K562 (cell line): ENCODE data around the gene DOK1. TPM values are rescaled to one million over a fixed set of nuclear protein-coding genes. Genes with fewer than 3 reads are reported as not detected.

Experiments
- ATAC-seq: fragments of 200-7000 bp; cut with Tn5 transposase; 3 replicates; pipeline ENCODE4 v1.9.1; 2020; ENCODE audit warnings: moderate library complexity
- Bru-seq: library from RNA; stranded (reverse); fragments of 400-500 nt; gene quantifications from one replicate; lab custom pipeline; 2021; lab: Mats Ljungman, UMichigan
- BruChase-seq, 2 experiments: library from RNA; stranded (reverse); fragments of 400-500 nt; gene quantifications; one replicate each; lab custom pipeline; 2021; lab: Mats Ljungman, UMichigan
- BruUV-seq: library from RNA; stranded (reverse); fragments of 400-500 nt; replicated peaks from 2 replicates; lab custom pipeline; 2021; lab: Mats Ljungman, UMichigan
- CTCF ChIA-PET: fragments of 300-600 bp; formaldehyde crosslinking; extraction: SDS; loops from one replicate; lab custom pipeline; 2021; ENCODE audit warnings: low intra/inter-chr PET ratio; lab: Yijun Ruan, JAX
- POLR2A ChIA-PET: fragments of 300-600, 350-650 bp; sonication (Branson Sonifier 250); formaldehyde crosslinking; extraction: SDS; loops from one replicate; lab custom pipeline; 2021; ENCODE audit warnings: antibody characterized with exemption, inconsistent platforms; lab: Yijun Ruan, JAX
- DNase-seq, 4 experiments: peaks; one replicate each; pipeline versions ENCODE4 v3.0.0 to v3.0.0-alpha.2; 2011 to 2018; ENCODE audit warnings: low spot score in 3 of 4, mixed read lengths in 3 of 4; ENCODE audit errors: extremely low read depth in 1 of 4
- FAIRE-seq: peaks from 2 replicates; lab custom pipeline; 2011; peaks lifted over from hg19 to GRCh38; lab: Jason Lieb, UNC
- H2AFZ ChIP-seq: 2 replicates; pipeline ENCODE4 v1.6.0; 2011; ENCODE audit warnings: low read depth, low read length, control low read depth, inconsistent platforms
- H3K27ac ChIP-seq: fragments of 200-600 bp; 3 replicates; pipeline ENCODE4 v1.8.0; 2011; ENCODE audit warnings: low read depth, mild to moderate bottlenecking, control low read depth, inconsistent platforms, low read length, moderate library complexity, mixed read lengths; ENCODE audit errors: extremely low read depth
- H3K27me3 ChIP-seq, 2 experiments: fragments of 300-600 bp in 1 of 2; 2 replicates in 1 of 2; 3 replicates in 1 of 2; pipeline versions ENCODE4 v1.6.0 to v1.8.0; 2011; ENCODE audit warnings: inconsistent platforms in 2 of 2, low read length in 2 of 2, mild to moderate bottlenecking in 1 of 2, mixed read lengths in 1 of 2, moderate library complexity in 1 of 2; ENCODE audit not compliant: control insufficient read depth in 2 of 2, insufficient read depth in 2 of 2
- H3K36me3 ChIP-seq: fragments of 300-600 bp; 3 replicates; pipeline ENCODE4 v1.8.0; 2011; ENCODE audit warnings: mild to moderate bottlenecking, low read length, inconsistent platforms; ENCODE audit not compliant: control insufficient read depth, insufficient read depth
- H3K4me1 ChIP-seq, 2 experiments: fragments of 200-600 bp in 1 of 2; replicated peaks in 1 of 2; 2 replicates in 1 of 2; 3 replicates in 1 of 2; pipeline versions ENCODE4 v1.5.1 to v1.8.0; 2011; ENCODE audit warnings: inconsistent platforms in 2 of 2, low read length in 2 of 2, mild to moderate bottlenecking in 1 of 2, mixed read lengths in 1 of 2, moderate library complexity in 1 of 2; ENCODE audit not compliant: control insufficient read depth in 2 of 2, insufficient read depth in 2 of 2
- H3K4me2 ChIP-seq: 2 replicates; pipeline ENCODE4 v1.6.1; 2011; ENCODE audit warnings: low read length, control low read depth, inconsistent platforms, mixed read lengths; ENCODE audit not compliant: insufficient read depth
- H3K4me3 ChIP-seq: fragments of 200-600 bp; sonication (generic), shearing (Covaris generic); 2 replicates; pipeline ENCODE4 v1.5.1; 2016; ENCODE audit warnings: control low read depth, inconsistent platforms
- H3K79me2 ChIP-seq: fragments of 200-600 bp; 3 replicates; pipeline ENCODE4 v1.8.0; 2011; ENCODE audit warnings: low read length, inconsistent platforms; ENCODE audit not compliant: control insufficient read depth, insufficient read depth
- H3K9ac ChIP-seq, 2 experiments: 2 replicates each; pipeline versions ENCODE4 v1.6.0 to v1.6.1; 2011; ENCODE audit warnings: low read depth in 2 of 2, low read length in 2 of 2, control low read depth in 1 of 2, inconsistent platforms in 1 of 2, mild to moderate bottlenecking in 1 of 2, mixed read lengths in 1 of 2; ENCODE audit not compliant: insufficient read depth in 1 of 2
- H3K9me1 ChIP-seq: one replicate; pipeline ENCODE4 v1.6.0; 2011; ENCODE audit warnings: inconsistent platforms, mild to moderate bottlenecking, low read length, moderate library complexity; ENCODE audit not compliant: control insufficient read depth, insufficient read depth
- H3K9me3 ChIP-seq: replicated peaks from 2 replicates; pipeline ENCODE4 v1.5.1; 2011; ENCODE audit warnings: low read depth, low read length, inconsistent platforms; ENCODE audit not compliant: control insufficient read depth, insufficient read depth
- H4K20me1 ChIP-seq: replicated peaks from 2 replicates; pipeline ENCODE4 v1.6.1; 2011; ENCODE audit warnings: low read length, inconsistent platforms, mixed read lengths; ENCODE audit not compliant: control insufficient read depth, insufficient read depth
- DNMT1 ChIP-seq: fragments of 450-650 bp; IDR thresholded peaks from 2 replicates; pipeline ENCODE4 v1.6.1; 2016; ENCODE audit warnings: antibody characterized with exemption, mild to moderate bottlenecking
- MAZ ChIP-seq, 2 experiments: fragments of 450-650 bp in 1 of 2; sonication (generic) in 1 of 2; formaldehyde crosslinking; IDR thresholded peaks in 1 of 2; conservative IDR thresholded peaks in 1 of 2; 2 replicates each; pipeline versions ENCODE4 v1.4.0 to v1.5.0; 2020; ENCODE audit warnings: mild to moderate bottlenecking in 1 of 2, missing genetic modification reagents in 1 of 2
- MTA3 ChIP-seq: fragments of 450-650 bp; formaldehyde crosslinking; IDR thresholded peaks from 2 replicates; pipeline ENCODE4 v1.6.1; 2017; ENCODE audit warnings: mild to moderate bottlenecking, borderline replicate concordance
- TBP ChIP-seq: optimal IDR thresholded peaks from 2 replicates; pipeline ENCODE3; 2011; ENCODE audit warnings: low read depth, low read length, improper control_type of control experiment
- YY1 ChIP-seq, 3 experiments: IDR thresholded peaks; 2 replicates each; pipeline ENCODE4 v1.6.1; 2011; ENCODE audit warnings: low read length in 2 of 3, mild to moderate bottlenecking in 2 of 3, moderate library complexity in 2 of 3, borderline replicate concordance in 1 of 3, control low read depth in 1 of 3, low read depth in 1 of 3; ENCODE audit not compliant: insufficient read depth in 3 of 3, insufficient replicate concordance in 2 of 3, control insufficient read depth in 1 of 3, insufficient read length in 1 of 3; ENCODE audit errors: extremely low read depth in 1 of 3
- ZNF316 ChIP-seq: fragments of 450-650 bp; IDR thresholded peaks from 2 replicates; pipeline ENCODE4 v1.6.1; 2016
- ZNF780A ChIP-seq: fragments of 250-450 bp; sonication (Bioruptor Pico); IDR thresholded peaks from 2 replicates; pipeline ENCODE4 v1.5.0; 2021; ENCODE audit warnings: mild to moderate bottlenecking
- WGBS: fragments of 100-300 bp; shearing (Covaris generic); methylation state at CpG from one replicate; pipeline ENCODE4 v1.1.6; 2016; ENCODE audit warnings: low coverage, mixed read lengths; ENCODE audit not compliant: insufficient coverage; ENCODE audit errors: missing lambda C conversion rate; 5-methylcytosine and 5-hydroxymethylcytosine counted together
- in situ Hi-C: fragments of 300-500 bp; cut with MboI; formaldehyde crosslinking; loops from 4 replicates; pipeline ENCODE4 v1.15.0; 2018; ENCODE audit warnings: inconsistent platforms, mixed read lengths
- intact Hi-C: fragments of 100-400 bp; cut with micrococcal nuclease; formaldehyde crosslinking; loops from 2 replicates; pipeline ENCODE4 v1.14.2; 2022
- long read RNA-seq, 3 experiments: library from polyadenylated mRNA in 2 of 3; library from RNA in 1 of 3; unstranded in 2 of 3; stranded (forward) in 1 of 3; transcript quantifications; one replicate each; pipeline ENCODE4 v2.0.0, GENCODE V29; 2019 to 2022
- polyA minus RNA-seq, 3 experiments: library from RNA; depleted of rRNA, polyadenylated mRNA; stranded (reverse); fragments of >200 nt; gene quantifications; 2 replicates each; pipeline ENCODE4 v1.2.3, GENCODE V29; 2011
- polyA plus RNA-seq, 8 experiments: library from polyadenylated mRNA; depleted of rRNA in 4 of 8; stranded (reverse) in 5 of 8; unstranded in 3 of 8; fragments of >200 nt; fragmentation: Nextera tagmentation in 2 of 8; fragmentation: Illumina TruSeq in 1 of 8; extraction: Ambion mirVana in 2 of 8; extraction: Trizol in 1 of 8; gene quantifications; 2 replicates each; pipeline versions ENCODE4 v1.2.1 to v1.2.3, GENCODE V29; 2011 to 2014; ENCODE audit warnings: inconsistent platforms in 1 of 8, missing spikeins in 1 of 8
- total RNA-seq, 7 experiments: library from RNA; depleted of rRNA in 6 of 7; stranded (reverse); fragments of >200 nt in 6 of 7; fragmentation: Illumina TruSeq in 2 of 7; extraction: Trizol in 2 of 7; gene quantifications; 2 replicates each; pipeline versions ENCODE4 v1.2.1 to v1.2.3, GENCODE V29; 2011 to 2021; ENCODE audit warnings: low replicate concordance in 1 of 7
- TF ChIP-seq, protein P1 (sequence below), 2 experiments: IDR thresholded peaks; 2 replicates each; pipeline ENCODE4 v1.6.1; 2012; ENCODE audit warnings: improper control_type of control experiment in 2 of 2, low read depth in 2 of 2, low read length in 2 of 2, borderline replicate concordance in 1 of 2
- TF ChIP-seq, protein P2 (sequence below): sonication (generic); formaldehyde crosslinking; IDR thresholded peaks from 2 replicates; pipeline ENCODE4 v1.8.0; 2022; ENCODE audit warnings: missing genetic modification reagents, mild to moderate bottlenecking, moderate library complexity, borderline replicate concordance

DOK1 gene
- 7.7 and 24.2 TPM in 2 replicates for total RNA-seq (2011; cell fraction: chromatin; rRNA removed; ENCODE audit: low replicate concordance)
- 33.4 and 35.7 TPM in 2 replicates for total RNA-seq (2011; cell fraction: nucleolus; rRNA removed)
- 13.4 and 16.5 TPM in 2 replicates for total RNA-seq (2011; cell fraction: nucleoplasm; rRNA removed)
- total RNA-seq (2014; rRNA removed): 36.4 and 44.5 TPM in 2 replicates
- 5.2 and 7.6 TPM in 2 replicates for total RNA-seq (2014; rRNA removed; fragmentation: Illumina TruSeq; extraction: Trizol)
- 16.6 and 16.7 TPM in 2 replicates for total RNA-seq (2015; rRNA removed; fragmentation: Illumina TruSeq; extraction: Trizol)
- 25.8 and 29.6 TPM in 2 replicates for total RNA-seq (2021)
- polyA plus RNA-seq (2011; rRNA removed): 11.3 and 12.0 TPM in 2 replicates
- 11.0 and 31.7 TPM in 2 replicates for polyA plus RNA-seq (2011; cell fraction: cytosol; rRNA removed)
- polyA plus RNA-seq (2011; cell fraction: nucleus; rRNA removed): 23.6 and 47.8 TPM in 2 replicates
- polyA plus RNA-seq (2012): 26.9 and 34.5 TPM in 2 replicates
- polyA plus RNA-seq (2014; fragmentation: Illumina TruSeq; extraction: Trizol): 16.1 and 24.2 TPM in 2 replicates
- polyA plus RNA-seq (2014; fragmentation: Nextera tagmentation; extraction: Ambion mirVana): under 1 TPM; 0.59 to 0.99 TPM
- polyA plus RNA-seq (2014; rRNA removed): 27.7 and 33.0 TPM in 2 replicates
- 7.6 and 10.6 TPM in 2 replicates for polyA minus RNA-seq (2011; rRNA and poly(A)+ RNA removed)
- polyA minus RNA-seq (2011; cell fraction: cytosol; rRNA and poly(A)+ RNA removed): 14.9 and 16.0 TPM in 2 replicates
- polyA minus RNA-seq (2011; cell fraction: nucleus; rRNA and poly(A)+ RNA removed): 20.7 and 21.3 TPM in 2 replicates
- percentile 70 among the genes with signal in this experiment for Bru-seq, nascent RNA
- percentile 60 among the genes with signal in this experiment for BruChase-seq, experiment 1, labeled RNA remaining after a 2-hour chase
- BruChase-seq, experiment 2, labeled RNA remaining after a 6-hour chase: percentile 61 among the genes with signal in this experiment
- long read RNA-seq, experiment 1, transcript DOK1-202 (4 exons, 1,722 nt): minor isoform, 10 of 84 reads
- long read RNA-seq, experiment 1, transcript DOK1-201 (5 exons, 2,555 nt): major isoform, 31 of 84 reads
- long read RNA-seq, experiment 1, partial matches to known transcripts: 7 of 84 reads
- long read RNA-seq, experiment 1, other reads (novel, unspliced or antisense): 27 of 84 reads
- long read RNA-seq, experiment 2, transcript DOK1-201 (5 exons, 2,555 nt): major isoform, 8 of 15 reads
- long read RNA-seq, experiment 2, partial matches to known transcripts: 1 of 15 reads
- long read RNA-seq, experiment 2, other reads (novel, unspliced or antisense): 4 of 15 reads
- long read RNA-seq, experiment 3, transcript DOK1-201 (5 exons, 2,555 nt): major isoform, 12 of 27 reads
- long read RNA-seq, experiment 3, transcript DOK1-202 (4 exons, 1,722 nt): minor isoform, 5 of 27 reads
- long read RNA-seq, experiment 3, transcript DOK1-208 (5 exons, 1,461 nt): minor isoform, 5 of 27 reads
- long read RNA-seq, experiment 3, partial matches to known transcripts: 1 of 27 reads
- long read RNA-seq, experiment 3, other reads (novel, unspliced or antisense): 4 of 27 reads

DNA sequence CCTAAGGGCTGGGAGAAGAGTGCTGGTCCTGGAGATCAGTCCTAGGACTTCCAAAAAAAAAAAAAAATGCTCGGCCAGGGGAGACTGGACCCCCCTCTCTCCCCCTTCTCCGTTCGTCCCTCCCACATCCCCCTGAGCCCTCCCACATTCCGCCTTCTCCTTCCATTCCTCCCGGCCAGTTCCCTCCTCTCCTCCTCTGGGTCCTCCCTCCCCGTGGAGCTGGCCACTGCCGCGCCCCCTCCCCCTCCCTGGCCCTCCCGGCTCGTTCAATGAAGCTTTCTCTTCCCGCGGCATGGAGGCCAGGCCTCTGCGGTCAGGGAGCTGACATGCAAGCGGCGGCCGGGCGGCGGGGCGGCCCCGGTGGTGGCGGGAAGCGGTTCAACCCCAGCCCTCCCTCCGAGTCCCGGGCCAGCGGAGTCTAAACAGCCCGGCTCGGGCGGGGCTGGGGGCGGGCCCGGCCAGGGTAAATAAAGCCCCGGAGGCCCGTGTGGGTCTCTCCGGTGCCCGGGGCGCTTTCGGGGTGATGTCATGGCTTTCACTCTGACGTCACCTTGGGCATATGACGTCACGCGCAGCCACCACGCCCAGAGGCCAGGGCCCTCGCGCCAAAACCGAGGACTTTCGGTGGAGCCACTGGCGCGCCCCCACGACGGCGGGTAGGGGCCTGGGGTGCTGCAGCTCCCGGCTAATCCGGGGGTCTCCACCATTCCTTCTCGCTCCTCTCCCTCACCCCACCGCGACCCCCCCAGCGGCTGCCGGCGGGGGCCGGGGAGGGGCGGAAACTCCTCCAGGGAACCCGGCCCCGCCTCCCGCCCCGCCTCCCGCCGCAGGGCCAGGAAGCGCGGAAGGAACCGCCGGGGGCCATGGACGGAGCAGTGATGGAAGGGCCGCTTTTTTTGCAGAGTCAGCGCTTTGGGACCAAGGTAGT is at the start of gene DOK1, which contains the start of gene LOXL3:
DOK1 (plus strand) TSS at position 829 of the 928 bp plus-strand sequence; CDS start at position 864, 35 bp downstream.
LOXL3 (minus strand) TSS at position 51 of the 928 bp plus-strand sequence. CDS start 1,308 bp downstream, outside the sequence.
- POLR2A ChIA-PET: interaction anchor here (0.6 to 1.1 kb wide), 2 partner anchors 23 to 167 kb away, joined by 3 to 5 read pairs; no protein-coding TSS in a partner anchor
- H3K79me2 ChIP-seq: peaks cover 16% of the 10 kb centered on the region; the same call in 2 of the 3 replicates
- BruUV-seq: no TSS peak
- H3K27ac ChIP-seq: peak within 1 kb of the TSS; percentile 92
- H3K4me2 ChIP-seq: peak within 1 kb of the TSS; percentile 95
- ATAC-seq: peak; percentile 87
- H3K9ac ChIP-seq: peak within 1 kb of the TSS; percentile 83 to 99
- in situ Hi-C loops (no loop called here), intact Hi-C loops (loop anchor here (2.0 kb wide), 1 partner anchor 23 kb away; no protein-coding TSS in a partner anchor)
- H4K20me1 ChIP-seq: no peaks in the 10 kb centered on the region
- H3K4me1 ChIP-seq: peaks cover 18 to 54% of the 10 kb centered on the region in 2 experiments
- DNase-seq: peak; percentile 89 to 94 (median 92)
- CTCF ChIA-PET: interaction anchor here (0.5 kb wide), 1 partner anchor 302 kb away, joined by 3 read pairs; no protein-coding TSS in a partner anchor
- FAIRE-seq: peak; percentile 44
- H3K4me3 ChIP-seq: peak within 1 kb of the TSS; percentile 66
- 1% methylated on average over 23 of the region's 73 CpGs for WGBS
- no peaks in the 10 kb centered on the region for H3K9me3 ChIP-seq
- H3K27me3 ChIP-seq: no peaks in the 10 kb centered on the region
- no peaks in the 10 kb centered on the region for H3K9me1 ChIP-seq
- H3K36me3 ChIP-seq: peaks cover 17% of the 10 kb centered on the region; the same call in 1 of the 3 replicates
- H2AFZ ChIP-seq: peak within 1 kb of the TSS; percentile 90
- TF ChIP-seq ZNF780A (CRISPR knock-in tag) (no peak), MAZ (CRISPR knock-in tag; conservative IDR thresholded peaks at IDR 0.05 in 1 of 2, IDR thresholded peaks at IDR 0.05 in 1 of 2) (peak; percentile 87 to 97), YY1 (IDR thresholded peaks at IDR 0.05; ENCODE audit: borderline replicate concordance in 1 of 3, control insufficient read depth in 1 of 3, extremely low read depth in 1 of 3, insufficient read depth in 3 of 3, insufficient read length in 1 of 3, insufficient replicate concordance in 2 of 3, low read depth in 1 of 3, low read length in 2 of 3) (peak; percentile 22 to 77 (median 67)), DNMT1 (no peak), ZNF316 (peak; percentile 100), TBP (peak; percentile 3), MTA3 (peak; percentile 99)
- TF ChIP-seq, protein P1, sequence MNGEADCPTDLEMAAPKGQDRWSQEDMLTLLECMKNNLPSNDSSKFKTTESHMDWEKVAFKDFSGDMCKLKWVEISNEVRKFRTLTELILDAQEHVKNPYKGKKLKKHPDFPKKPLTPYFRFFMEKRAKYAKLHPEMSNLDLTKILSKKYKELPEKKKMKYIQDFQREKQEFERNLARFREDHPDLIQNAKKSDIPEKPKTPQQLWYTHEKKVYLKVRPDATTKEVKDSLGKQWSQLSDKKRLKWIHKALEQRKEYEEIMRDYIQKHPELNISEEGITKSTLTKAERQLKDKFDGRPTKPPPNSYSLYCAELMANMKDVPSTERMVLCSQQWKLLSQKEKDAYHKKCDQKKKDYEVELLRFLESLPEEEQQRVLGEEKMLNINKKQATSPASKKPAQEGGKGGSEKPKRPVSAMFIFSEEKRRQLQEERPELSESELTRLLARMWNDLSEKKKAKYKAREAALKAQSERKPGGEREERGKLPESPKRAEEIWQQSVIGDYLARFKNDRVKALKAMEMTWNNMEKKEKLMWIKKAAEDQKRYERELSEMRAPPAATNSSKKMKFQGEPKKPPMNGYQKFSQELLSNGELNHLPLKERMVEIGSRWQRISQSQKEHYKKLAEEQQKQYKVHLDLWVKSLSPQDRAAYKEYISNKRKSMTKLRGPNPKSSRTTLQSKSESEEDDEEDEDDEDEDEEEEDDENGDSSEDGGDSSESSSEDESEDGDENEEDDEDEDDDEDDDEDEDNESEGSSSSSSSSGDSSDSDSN (IDR thresholded peaks at IDR 0.05; ENCODE audit: borderline replicate concordance in 1 of 2, low read depth in 2 of 2, low read length in 2 of 2): 0 out of 4 replicates have a peak, but pooled peaks of 1 of the 2 experiments have one; percentile 27
- TF ChIP-seq, protein P2, sequence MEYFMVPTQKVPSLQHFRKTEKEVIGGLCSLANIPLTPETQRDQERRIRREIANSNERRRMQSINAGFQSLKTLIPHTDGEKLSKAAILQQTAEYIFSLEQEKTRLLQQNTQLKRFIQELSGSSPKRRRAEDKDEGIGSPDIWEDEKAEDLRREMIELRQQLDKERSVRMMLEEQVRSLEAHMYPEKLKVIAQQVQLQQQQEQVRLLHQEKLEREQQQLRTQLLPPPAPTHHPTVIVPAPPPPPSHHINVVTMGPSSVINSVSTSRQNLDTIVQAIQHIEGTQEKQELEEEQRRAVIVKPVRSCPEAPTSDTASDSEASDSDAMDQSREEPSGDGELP: peak; percentile 18; the same call in 1 of the 2 replicates
